Endothelial cell of umbilical vein (primary cell): ENCODE data around the gene KCNH8. TPM values are rescaled to one million over a fixed set of nuclear protein-coding genes. Genes with fewer than 3 reads are reported as not detected.

Source experiments
- BruUV-seq: library from RNA; stranded (reverse); fragments of 400-500 nt; replicated peaks from 2 replicates; lab custom pipeline; 2021; lab: Mats Ljungman, UMichigan
- CTCF ChIA-PET: fragments of 300-600, 350-600 bp; sonication (Branson Sonifier 250); formaldehyde crosslinking; loops from one replicate; lab custom pipeline; 2021; ENCODE audit warnings: antibody characterized with exemption, inconsistent platforms; lab: Charles Lee
- POLR2A ChIA-PET: fragments of 300-600, 350-600 bp; sonication (Branson Sonifier 250); formaldehyde crosslinking; loops from one replicate; lab custom pipeline; 2021; ENCODE audit warnings: antibody characterized with exemption, inconsistent platforms; lab: Charles Lee
- DNase-seq: peaks from one replicate; pipeline ENCODE4 v3.0.0-alpha.2; 2011; ENCODE audit warnings: low read depth, low spot score
- FAIRE-seq: peaks from 2 replicates; lab custom pipeline; 2011; peaks lifted over from hg19 to GRCh38; lab: Jason Lieb, UNC
- H2AFZ ChIP-seq: 2 replicates; pipeline ENCODE4 v1.6.0; 2012; ENCODE audit warnings: low read depth, low read length, control low read depth, inconsistent platforms
- H3K27ac ChIP-seq: 2 replicates; pipeline ENCODE4 v1.5.1; 2011; ENCODE audit warnings: low read depth, mild to moderate bottlenecking, control low read depth, low read length, moderate library complexity; ENCODE audit not compliant: insufficient read depth
- H3K27me3 ChIP-seq, 2 experiments: 2 replicates each; pipeline versions ENCODE4 v1.6.0 to v1.6.1; 2011; ENCODE audit warnings: low read length in 2 of 2, mixed read lengths in 1 of 2; ENCODE audit not compliant: control insufficient read depth in 2 of 2, insufficient read depth in 2 of 2
- H3K36me3 ChIP-seq, 2 experiments: 2 replicates in 1 of 2; 3 replicates in 1 of 2; pipeline ENCODE4 v1.5.1; 2011; ENCODE audit warnings: low read length in 2 of 2, mild to moderate bottlenecking in 1 of 2, moderate library complexity in 1 of 2; ENCODE audit not compliant: control insufficient read depth in 2 of 2, insufficient read depth in 2 of 2; ENCODE audit errors: extremely low read depth in 1 of 2
- H3K4me1 ChIP-seq: 3 replicates; pipeline ENCODE4 v1.5.1; 2011; ENCODE audit warnings: mild to moderate bottlenecking, low read length; ENCODE audit not compliant: control insufficient read depth, insufficient read depth; ENCODE audit errors: extremely low read depth
- H3K4me2 ChIP-seq: 2 replicates; pipeline ENCODE4 v1.6.1; 2011; ENCODE audit warnings: low read length, control low read depth, mixed read lengths; ENCODE audit not compliant: insufficient read depth
- H3K4me3 ChIP-seq, 3 experiments: fragments of 200-600 bp in 1 of 3; sonication (generic), shearing (Covaris generic) in 1 of 3; replicated peaks in 1 of 3; 2 replicates each; pipeline ENCODE4 v1.5.1; 2011 to 2016; ENCODE audit warnings: control low read depth in 3 of 3, low read length in 3 of 3, mild to moderate bottlenecking in 2 of 3, inconsistent platforms in 1 of 3, low read depth in 1 of 3, moderate library complexity in 1 of 3; ENCODE audit not compliant: insufficient read depth in 1 of 3
- H3K79me2 ChIP-seq: 2 replicates; pipeline ENCODE4 v1.6.0; 2012; ENCODE audit warnings: low read length, inconsistent platforms; ENCODE audit not compliant: control insufficient read depth, insufficient read depth
- H3K9ac ChIP-seq: replicated peaks from 2 replicates; pipeline ENCODE3; 2011; ENCODE audit warnings: low read length, control low read depth; ENCODE audit not compliant: insufficient read depth; ENCODE audit errors: extremely low read depth
- H3K9me1 ChIP-seq: replicated peaks from 3 replicates; pipeline ENCODE4 v1.6.0; 2011; ENCODE audit warnings: mild to moderate bottlenecking, low read length; ENCODE audit not compliant: control insufficient read depth, insufficient read depth; ENCODE audit errors: extremely low read depth
- H3K9me3 ChIP-seq: replicated peaks from 2 replicates; pipeline ENCODE4 v1.5.1; 2012; ENCODE audit warnings: low read length, inconsistent platforms; ENCODE audit not compliant: control insufficient read depth, insufficient read depth
- H4K20me1 ChIP-seq: replicated peaks from 2 replicates; pipeline ENCODE3; 2011; ENCODE audit warnings: mild to moderate bottlenecking, low read length; ENCODE audit not compliant: control insufficient read depth, insufficient read depth; ENCODE audit errors: extremely low read depth
- EZH2 ChIP-seq: IDR thresholded peaks from 2 replicates; pipeline ENCODE4 v1.6.1; 2012; ENCODE audit warnings: borderline replicate concordance, low read depth, mild to moderate bottlenecking, moderate library complexity, low read length, inconsistent platforms; ENCODE audit not compliant: severe bottlenecking
- FOS ChIP-seq: IDR thresholded peaks from 2 replicates; pipeline ENCODE4 v1.6.1; 2011; ENCODE audit warnings: mild to moderate bottlenecking, low read length, moderate library complexity, borderline replicate concordance; ENCODE audit not compliant: insufficient read depth
- GATA2 ChIP-seq: IDR thresholded peaks from 2 replicates; pipeline ENCODE4 v1.7.0; 2011; ENCODE audit warnings: low read depth, mild to moderate bottlenecking, moderate library complexity, mixed read lengths, low read length; ENCODE audit not compliant: insufficient read length, insufficient read depth
- JUN ChIP-seq: IDR thresholded peaks from 2 replicates; pipeline ENCODE4 v1.6.1; 2011; ENCODE audit warnings: borderline replicate concordance, low read depth; ENCODE audit not compliant: insufficient read length, insufficient read depth
- MYC ChIP-seq: IDR thresholded peaks from one replicate; pipeline ENCODE4 v1.6.1; 2011; ENCODE audit warnings: mild to moderate bottlenecking, low read depth, low read length
- POLR2A ChIP-seq: IDR thresholded peaks from 2 replicates; pipeline ENCODE4 v1.6.1; 2012; ENCODE audit warnings: low read depth, mild to moderate bottlenecking, control low read depth, low read length
- POLR2AphosphoS5 ChIP-seq: IDR thresholded peaks from 2 replicates; pipeline ENCODE4 v1.6.1; 2012; ENCODE audit warnings: low read depth, mild to moderate bottlenecking, control low read depth, low read length, moderate library complexity; ENCODE audit not compliant: insufficient read depth
- dilution Hi-C: fragments of 300-500 bp; cut with MboI; formaldehyde crosslinking; loops from one replicate; pipeline ENCODE4 v1.15.0; 2019; ENCODE audit warnings: low sequenced_read_pairs; ENCODE audit not compliant: extremely low pct_ligation_motif_present
- intact Hi-C: fragments of 100-400 bp; cut with micrococcal nuclease; formaldehyde crosslinking; loops from one replicate; pipeline ENCODE4 v1.10.0; 2022
- polyA plus RNA-seq, 4 experiments: library from polyadenylated mRNA; depleted of rRNA in 3 of 4; stranded (reverse) in 3 of 4; unstranded in 1 of 4; fragments of >200 nt; gene quantifications; 2 replicates each; pipeline versions ENCODE4 v1.2.1 to v1.2.3, GENCODE V29; 2011 to 2012; ENCODE audit warnings: missing spikeins in 1 of 4
- total RNA-seq: library from RNA; stranded (reverse); gene quantifications from 2 replicates; pipeline ENCODE4 v1.2.3, GENCODE V29; 2021
- TF ChIP-seq, protein P1 (sequence below): IDR thresholded peaks from 2 replicates; pipeline ENCODE4 v1.6.1; 2011; ENCODE audit not compliant: insufficient read depth, insufficient read length
- TF ChIP-seq, protein P2 (sequence below), 2 donors: IDR thresholded peaks; 1 replicate in 1 of 2; 2 replicates in 1 of 2; pipeline ENCODE4 v1.5.1; 2011; ENCODE audit warnings: low read length in 2 of 2, mild to moderate bottlenecking in 2 of 2, moderate library complexity in 2 of 2, control low read depth in 1 of 2, inconsistent platforms in 1 of 2, low read depth in 1 of 2; ENCODE audit not compliant: insufficient read depth in 1 of 2; ENCODE audit errors: extremely low read depth in 1 of 2

KCNH8 gene
- total and polyA plus RNA-seq, 2 donors (not counting 3 experiments of a cell fraction or from before 2014, with no cell fraction given) = not detected

DNA sequence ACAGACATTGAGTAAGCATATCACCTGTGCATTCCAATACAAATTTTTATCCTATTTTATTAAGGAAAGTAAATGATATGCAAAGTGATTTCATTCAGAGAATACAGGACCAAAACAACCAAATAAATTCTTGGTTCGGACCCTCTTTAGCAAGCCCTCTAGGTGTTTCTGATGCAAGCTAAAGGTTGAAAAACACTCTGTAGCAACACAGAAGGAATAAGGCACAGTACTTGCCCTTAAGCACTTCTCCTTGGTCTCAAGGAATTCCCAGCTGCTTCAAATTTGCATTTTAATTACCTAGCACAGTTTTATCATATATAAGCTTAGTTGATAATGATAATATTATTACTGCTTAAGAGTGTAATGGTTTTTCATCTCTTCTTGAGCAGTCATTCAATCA, 288.4 kb downstream of the KCNH8 start:
- no peaks in the 10 kb centered on the region for H3K9me1 ChIP-seq
- H3K36me3 ChIP-seq = no peaks in the 10 kb centered on the region
- H3K4me3 ChIP-seq = no peak overlapping the region
- H3K4me2 ChIP-seq = no peak overlapping the region
- no peaks in the 10 kb centered on the region for H3K4me1 ChIP-seq
- ChIA-PET CTCF (no interaction called here), POLR2A (no interaction called here)
- intact Hi-C loops = no loop called here
- no peak overlapping the region for H2AFZ ChIP-seq
- FAIRE-seq = no peak
- DNase-seq = no peak
- H3K27me3 ChIP-seq = no peaks in the 10 kb centered on the region
- TF ChIP-seq EZH2 (no peak), MYC (no peak), FOS (no peak), POLR2A (no peak), POLR2AphosphoS5 (no peak), GATA2 (no peak), JUN (no peak)
- TF ChIP-seq, protein P1, sequence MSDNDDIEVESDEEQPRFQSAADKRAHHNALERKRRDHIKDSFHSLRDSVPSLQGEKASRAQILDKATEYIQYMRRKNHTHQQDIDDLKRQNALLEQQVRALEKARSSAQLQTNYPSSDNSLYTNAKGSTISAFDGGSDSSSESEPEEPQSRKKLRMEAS = no peak
- TF ChIP-seq, protein P2, sequence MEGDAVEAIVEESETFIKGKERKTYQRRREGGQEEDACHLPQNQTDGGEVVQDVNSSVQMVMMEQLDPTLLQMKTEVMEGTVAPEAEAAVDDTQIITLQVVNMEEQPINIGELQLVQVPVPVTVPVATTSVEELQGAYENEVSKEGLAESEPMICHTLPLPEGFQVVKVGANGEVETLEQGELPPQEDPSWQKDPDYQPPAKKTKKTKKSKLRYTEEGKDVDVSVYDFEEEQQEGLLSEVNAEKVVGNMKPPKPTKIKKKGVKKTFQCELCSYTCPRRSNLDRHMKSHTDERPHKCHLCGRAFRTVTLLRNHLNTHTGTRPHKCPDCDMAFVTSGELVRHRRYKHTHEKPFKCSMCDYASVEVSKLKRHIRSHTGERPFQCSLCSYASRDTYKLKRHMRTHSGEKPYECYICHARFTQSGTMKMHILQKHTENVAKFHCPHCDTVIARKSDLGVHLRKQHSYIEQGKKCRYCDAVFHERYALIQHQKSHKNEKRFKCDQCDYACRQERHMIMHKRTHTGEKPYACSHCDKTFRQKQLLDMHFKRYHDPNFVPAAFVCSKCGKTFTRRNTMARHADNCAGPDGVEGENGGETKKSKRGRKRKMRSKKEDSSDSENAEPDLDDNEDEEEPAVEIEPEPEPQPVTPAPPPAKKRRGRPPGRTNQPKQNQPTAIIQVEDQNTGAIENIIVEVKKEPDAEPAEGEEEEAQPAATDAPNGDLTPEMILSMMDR (IDR thresholded peaks at IDR 0.05; ENCODE audit: extremely low read depth in 1 of 2, insufficient read depth in 1 of 2, low read depth in 1 of 2, low read length in 2 of 2) = no peak
- peaks cover 4% of the 10 kb centered on the region for H3K9me3 ChIP-seq
- dilution Hi-C loops = no loop called here
- H4K20me1 ChIP-seq = no peaks in the 10 kb centered on the region
- no peaks in the 10 kb centered on the region for H3K79me2 ChIP-seq
- no peak overlapping the region for H3K9ac ChIP-seq
- BruUV-seq = no TSS peak
- no peak overlapping the region for H3K27ac ChIP-seq
